ENCODE data around the gene NANOGP8.
"Not testable (repeated sequence)": the region's sequence is repeated elsewhere in the genome, so short reads cannot be mapped to it uniquely, and the experiment has no call there.

Gene NANOGP8

GRCh38 chr15:35098737-35099136 is 13.6 kb upstream of the NANOGP8 start:
- DNase-seq (ENCODE audit: extremely low read depth in 1 of 2, low read depth in 1 of 2), result no peak

- DNase-seq (ENCODE audit: extremely low read depth in 1 of 2, low read depth in 1 of 2), result no peak
Observed at GRCh38 chr15:35095941-35096340, 10.8 kb upstream of the NANOGP8 start.

- DNase-seq (ENCODE audit: extremely low read depth in 1 of 2, low read depth in 1 of 2), result no peak
Observed at GRCh38 chr15:35092846-35093245, 7.8 kb upstream of the NANOGP8 start.

- DNase-seq (ENCODE audit: extremely low read depth in 1 of 2, low read depth in 1 of 2), result no peak
Observed at GRCh38 chr15:35092311-35092710, 7.2 kb upstream of the NANOGP8 start.

- no peak for DNase-seq (ENCODE audit: extremely low read depth in 1 of 2, low read depth in 1 of 2)
Observed at GRCh38 chr15:35090104-35090807, 5.2 kb upstream of the NANOGP8 start.

GRCh38 chr15:35089551-35089950 is 4.5 kb upstream of the NANOGP8 start:
- no peak for DNase-seq (ENCODE audit: extremely low read depth in 1 of 2, low read depth in 1 of 2)

GRCh38 chr15:35088329-35088728 is 3.2 kb upstream of the NANOGP8 start:
- no peak for DNase-seq (ENCODE audit: extremely low read depth in 1 of 2, low read depth in 1 of 2)

- DNase-seq (ENCODE audit: extremely low read depth in 1 of 2, low read depth in 1 of 2), result no peak
Observed at GRCh38 chr15:35087759-35088158, 2.7 kb upstream of the NANOGP8 start.

- not testable (repeated sequence) for DNase-seq (ENCODE audit: extremely low read depth in 1 of 2, low read depth in 1 of 2)
Observed at GRCh38 chr15:35082371-35083348, 2.4 kb downstream of the NANOGP8 start.

GRCh38 chr15:35081626-35082365 is 3.3 kb downstream of the NANOGP8 start:
- DNase-seq (ENCODE audit: extremely low read depth in 1 of 2, low read depth in 1 of 2), result not testable (repeated sequence)

- no peak for DNase-seq (ENCODE audit: extremely low read depth in 1 of 2, low read depth in 1 of 2)
Observed at GRCh38 chr15:35080226-35080625, 4.9 kb downstream of the NANOGP8 start.

GRCh38 chr15:35078221-35078915 is 6.7 kb downstream of the NANOGP8 start:
- DNase-seq (ENCODE audit: extremely low read depth in 1 of 2, low read depth in 1 of 2), result peak in 1 of 2 donors; percentile 6

- DNase-seq (ENCODE audit: extremely low read depth in 1 of 2, low read depth in 1 of 2), result no peak
Observed at GRCh38 chr15:35071106-35071505, 14.0 kb downstream of the NANOGP8 start.

- no peak for DNase-seq (ENCODE audit: extremely low read depth in 1 of 2, low read depth in 1 of 2)
Observed at GRCh38 chr15:35068846-35069475, 16.1 kb downstream of the NANOGP8 start.

- DNase-seq (ENCODE audit: extremely low read depth in 1 of 2, low read depth in 1 of 2), result no peak
Observed at GRCh38 chr15:35067496-35068347, 17.4 kb downstream of the NANOGP8 start.

- no peak for DNase-seq (ENCODE audit: extremely low read depth in 1 of 2, low read depth in 1 of 2)
Observed at GRCh38 chr15:35066094-35066493, 19.0 kb downstream of the NANOGP8 start.

- DNase-seq (ENCODE audit: extremely low read depth in 1 of 2, low read depth in 1 of 2), result no peak
Observed at GRCh38 chr15:35064576-35065190, 20.4 kb downstream of the NANOGP8 start.

- DNase-seq (ENCODE audit: extremely low read depth in 1 of 2, low read depth in 1 of 2), result no peak
Observed at GRCh38 chr15:35062738-35063099, 22.4 kb downstream of the NANOGP8 start.

Measured in activated CD8-positive, alpha-beta memory T cell treated with anti-CD3 and anti-CD28 coated beads for 1 hour (primary cell).